Ascending aorta (tissue), 2 donors: Measurements from ENCODE around the gene DYNLL2. TPM values are rescaled to one million over a fixed set of nuclear protein-coding genes. Genes with fewer than 3 reads are reported as not detected.

Source experiments
- DNase-seq, 2 donors: peaks; one replicate each; pipeline ENCODE4 v3.0.0-alpha.2; 2019; ENCODE audit warnings: low spot score in 2 of 2
- H3K27ac ChIP-seq, 2 donors: fragments of 200-600 bp; sonication (generic); one replicate each; pipeline ENCODE4 v1.5.1; 2016 to 2017; ENCODE audit warnings: mild to moderate bottlenecking in 1 of 2
- H3K27me3 ChIP-seq: fragments of 200-600 bp; sonication (generic); one replicate; pipeline ENCODE4 v1.5.1; 2017
- H3K36me3 ChIP-seq, 2 donors: fragments of 200-600 bp; sonication (generic); one replicate each; pipeline ENCODE4 v1.5.1; 2016
- H3K4me1 ChIP-seq, 2 donors: fragments of 200-600 bp; sonication (generic); one replicate each; pipeline ENCODE4 v1.5.1; 2016 to 2017; ENCODE audit warnings: mild to moderate bottlenecking in 1 of 2
- H3K4me3 ChIP-seq, 2 donors: fragments of 200-600 bp; sonication (generic); one replicate each; pipeline ENCODE4 v1.5.1; 2016 to 2017; ENCODE audit warnings: mild to moderate bottlenecking in 1 of 2
- H3K9me3 ChIP-seq, 2 donors: fragments of 200-600 bp; sonication (generic); one replicate each; pipeline ENCODE4 v1.5.1; 2016
- CTCF ChIP-seq, 3 experiments: fragments of 200-600 bp in 2 of 3; fragments of 450-650 bp in 1 of 3; sonication (generic) in 2 of 3; IDR thresholded peaks; one replicate each; pipeline ENCODE4 v1.5.1; 2016 to 2019; ENCODE audit warnings: antibody characterized with exemption in 3 of 3, mild to moderate bottlenecking in 1 of 3, moderate library complexity in 1 of 3
- intact Hi-C: fragments of 100-400 bp; cut with DNase I; formaldehyde crosslinking; loops from one replicate; pipeline ENCODE4 v1.15.1; 2023
- total RNA-seq: library from RNA; depleted of rRNA; stranded (reverse); fragments of >200 nt; gene quantifications from one replicate; pipeline ENCODE4 v1.1.0, GENCODE V29; 2016

Gene DYNLL2
- total RNA-seq, 1 donor from 2014 or later = 15.3 TPM

- peaks cover 0 to 3% of the 10 kb centered on the region in 2 donors for H3K4me1 ChIP-seq
- no peak for TF ChIP-seq CTCF (IDR thresholded peaks at IDR 0.05)
- H3K4me3 ChIP-seq = no peak overlapping the region
- H3K9me3 ChIP-seq = no peaks in the 10 kb centered on the region
- no peaks in the 10 kb centered on the region for H3K27me3 ChIP-seq
- no peak overlapping the region for H3K27ac ChIP-seq
- no peaks in the 10 kb centered on the region for H3K36me3 ChIP-seq
- no peak for DNase-seq
- intact Hi-C loops = loop anchor here (5.0 to 10.0 kb wide), 6 partner anchors 92 to 1105 kb away; partner anchors contain the start of genes AKAP1, MRPS23, MSI2 and SCPEP1
These were observed 3.8 kb upstream of the DYNLL2 start for GRCh38 chr17:58079300-58080033.

GRCh38 chr17:58081646-58082340 is 1.4 kb upstream of the DYNLL2 start:
- Histone ChIP-seq H3K36me3 (peaks cover 0 to 1% of the 10 kb centered on the region in 2 donors), H3K4me1 (peaks cover 6 to 25% of the 10 kb centered on the region in 2 donors), H3K27ac (peak overlapping the region in 1 of 2 donors; percentile 90), H3K9me3 (no peaks in the 10 kb centered on the region), H3K4me3 (no peak overlapping the region), H3K27me3 (no peaks in the 10 kb centered on the region)
- no peak for DNase-seq
- intact Hi-C loops = loop anchor here (5.0 to 10.0 kb wide), 6 partner anchors 94 to 1107 kb away; partner anchors contain the start of genes AKAP1, MRPS23, MSI2 and SCPEP1
- TF ChIP-seq CTCF (IDR thresholded peaks at IDR 0.05) = no peak

GRCh38 chr17:58082341-58082869 is 814 bp upstream of the DYNLL2 start:
- H3K9me3 ChIP-seq = no peaks in the 10 kb centered on the region
- peaks cover 3 to 7% of the 10 kb centered on the region in 2 donors for H3K36me3 ChIP-seq
- H3K4me1 ChIP-seq = peaks cover 6 to 27% of the 10 kb centered on the region in 2 donors
- no peak for DNase-seq
- intact Hi-C loops = loop anchor here (5.0 to 10.0 kb wide), 6 partner anchors 95 to 1108 kb away; partner anchors contain the start of genes AKAP1, MRPS23, MSI2 and SCPEP1
- peak overlapping the region; percentile 66 to 76 for H3K4me3 ChIP-seq
- no peak for TF ChIP-seq CTCF (IDR thresholded peaks at IDR 0.05)
- H3K27ac ChIP-seq = peak overlapping the region; percentile 75 to 90
- H3K27me3 ChIP-seq = no peaks in the 10 kb centered on the region

- peak in 1 of 2 donors; percentile 79 for DNase-seq
- intact Hi-C loops = loop anchor here (1.0 to 10.0 kb wide), 7 partner anchors 76 to 1109 kb away; partner anchors contain the start of genes AKAP1, MRPS23, MSI2 and SCPEP1
- TF ChIP-seq CTCF (IDR thresholded peaks at IDR 0.05) = peak in 1 of 3 experiments; percentile 7
- peaks cover 15 to 19% of the 10 kb centered on the region in 2 donors for H3K36me3 ChIP-seq
- peak overlapping the region; percentile 90 to 92 for H3K27ac ChIP-seq
- H3K4me1 ChIP-seq = peaks cover 6 to 27% of the 10 kb centered on the region in 2 donors
- no peaks in the 10 kb centered on the region for H3K27me3 ChIP-seq
- H3K4me3 ChIP-seq = peak overlapping the region; percentile 66 to 76
- H3K9me3 ChIP-seq = no peaks in the 10 kb centered on the region
These were observed 485 bp downstream of the DYNLL2 start for GRCh38 chr17:58083491-58084316.
